Smooth muscle cell of trachea (primary cell): ENCODE results near the gene VIPR1. TPM values are rescaled to one million over a fixed set of nuclear protein-coding genes. Genes with fewer than 3 reads are reported as not detected.

ENCODE experiments used
- total RNA-seq: library from RNA; depleted of rRNA; stranded (reverse); fragments of >200 nt; gene quantifications from 2 replicates; pipeline ENCODE4 v1.2.1, GENCODE V29; 2014

Gene VIPR1
- total RNA-seq, result 0.29 TPM in 1 of 2 replicates, not detected in the other

GRCh38 chr3:42502429-42503250, at the start of gene VIPR1:
Gene VIPR1, plus strand, starts transcription at chr3:42502643. Its CDS starts 93 bp downstream, at chr3:42502736.

GRCh38 chr3:42581709-42582473, 79.4 kb downstream of the VIPR1 start, which contains the start of gene SEC22C:
Gene SEC22C, minus strand, starts transcription at chr3:42581967. Its CDS starts 12,921 bp downstream, at chr3:42569046.

Other genes starting within 250 kb of the VIPR1 start
- gene CCK, start 236.5 kb upstream of the VIPR1 start, total RNA-seq, result 15.3 and 34.1 TPM in 2 replicates
- not detected in 2 replicates for gene LYZL4, start 92.0 kb upstream of the VIPR1 start, total RNA-seq
- 70.3 and 82.6 TPM in 2 replicates for gene SEC22C, start 79.3 kb downstream of the VIPR1 start, total RNA-seq
- 12.1 and 24.0 TPM in 2 replicates for gene SS18L2, start 88.2 kb downstream of the VIPR1 start, total RNA-seq
- gene NKTR, start 98.0 kb downstream of the VIPR1 start, total RNA-seq, result 37.5 and 85.2 TPM in 2 replicates
- gene ZBTB47, start 151.1 kb downstream of the VIPR1 start, total RNA-seq, result 24.1 and 59.7 TPM in 2 replicates
- not detected in 2 replicates for gene KLHL40, start 182.9 kb downstream of the VIPR1 start, total RNA-seq
- gene HHATL, start 200.2 kb downstream of the VIPR1 start, total RNA-seq, result not detected in 2 replicates